Memory B cell (primary cell): ENCODE results near the gene AKAP8L.

Experiments used
- ATAC-seq: fragments of 150-1000 bp; cut with Tn5 transposase; 2 replicates; pipeline ENCODE4 v1.10.0; 2021; ENCODE audit warnings: low read depth, mild to moderate bottlenecking, moderate library complexity
- DNase-seq, 2 donors: peaks; one replicate each; pipeline ENCODE4 v3.0.0; 2022; ENCODE audit warnings: low spot score in 2 of 2
- H3K27ac Mint-ChIP-seq: one replicate; pipeline ENCODE4 v1.8.0; 2022; ENCODE audit warnings: mild to moderate bottlenecking, moderate library complexity, mixed read lengths
- H3K27me3 Mint-ChIP-seq: one replicate; pipeline ENCODE4 v1.8.0; 2022; ENCODE audit warnings: mixed read lengths
- H3K36me3 Mint-ChIP-seq: one replicate; pipeline ENCODE4 v1.8.0; 2022; ENCODE audit warnings: mild to moderate bottlenecking, mixed read lengths
- H3K4me1 Mint-ChIP-seq: one replicate; pipeline ENCODE4 v1.8.0; 2022; ENCODE audit warnings: mixed read lengths
- H3K4me3 Mint-ChIP-seq: one replicate; pipeline ENCODE4 v1.8.0; 2022; ENCODE audit warnings: mild to moderate bottlenecking, moderate library complexity, mixed read lengths
- H3K9me3 Mint-ChIP-seq: one replicate; pipeline ENCODE4 v1.8.0; 2022; ENCODE audit warnings: mixed read lengths

AKAP8L gene

GRCh38 chr19:15453906-15454860 is 35.4 kb upstream of the AKAP8L start:
- no peak for DNase-seq
- ATAC-seq, result no peak
- no peaks in the 10 kb centered on the region for H3K27me3 Mint-ChIP-seq
- no peak overlapping the region for H3K27ac Mint-ChIP-seq
- no peak overlapping the region for H3K4me3 Mint-ChIP-seq
- H3K9me3 Mint-ChIP-seq, result no peaks in the 10 kb centered on the region
- peaks cover 25% of the 10 kb centered on the region for H3K36me3 Mint-ChIP-seq
- peaks cover 11% of the 10 kb centered on the region for H3K4me1 Mint-ChIP-seq

GRCh38 chr19:15453091-15453578 is 34.3 kb upstream of the AKAP8L start:
- no peak for ATAC-seq
- Mint-ChIP-seq H3K27me3 (no peaks in the 10 kb centered on the region), H3K4me1 (peaks cover 18% of the 10 kb centered on the region), H3K36me3 (peaks cover 25% of the 10 kb centered on the region), H3K27ac (no peak overlapping the region), H3K4me3 (no peak overlapping the region), H3K9me3 (no peaks in the 10 kb centered on the region)
- DNase-seq, result no peak

- H3K36me3 Mint-ChIP-seq, result peaks cover 21% of the 10 kb centered on the region
- no peak overlapping the region for H3K4me3 Mint-ChIP-seq
- H3K27me3 Mint-ChIP-seq, result no peaks in the 10 kb centered on the region
- H3K27ac Mint-ChIP-seq, result no peak overlapping the region
- H3K9me3 Mint-ChIP-seq, result no peaks in the 10 kb centered on the region
- ATAC-seq, result no peak
- peaks cover 19% of the 10 kb centered on the region for H3K4me1 Mint-ChIP-seq
- no peak for DNase-seq
Measured at GRCh38 chr19:15452111-15453047, 33.6 kb upstream of the AKAP8L start.

GRCh38 chr19:15450528-15450890 is 31.7 kb upstream of the AKAP8L start:
- H3K4me3 Mint-ChIP-seq, result peak overlapping the region; percentile 82
- H3K9me3 Mint-ChIP-seq, result no peaks in the 10 kb centered on the region
- DNase-seq (no peak), ATAC-seq (no peak)
- H3K27me3 Mint-ChIP-seq, result no peaks in the 10 kb centered on the region
- H3K4me1 Mint-ChIP-seq, result peaks cover 22% of the 10 kb centered on the region
- H3K36me3 Mint-ChIP-seq, result peaks cover 21% of the 10 kb centered on the region
- peak overlapping the region; percentile 86 for H3K27ac Mint-ChIP-seq

- DNase-seq (peak; percentile 84 to 90), ATAC-seq (peak; percentile 84)
- Mint-ChIP-seq H3K4me1 (peaks cover 22% of the 10 kb centered on the region), H3K4me3 (peak within 1 kb of the TSS; percentile 82), H3K9me3 (no peaks in the 10 kb centered on the region), H3K36me3 (peaks cover 16% of the 10 kb centered on the region), H3K27ac (peak within 1 kb of the TSS; percentile 86), H3K27me3 (no peaks in the 10 kb centered on the region)
Measured at GRCh38 chr19:15449620-15450527, 31.1 kb upstream of the AKAP8L start, which contains the start of gene WIZ. Gene WIZ, minus strand, starts transcription at chr19:15449956. Its CDS starts 1,649 bp downstream, at chr19:15448307.

- H3K27me3 Mint-ChIP-seq, result no peaks in the 10 kb centered on the region
- peak; percentile 7 for ATAC-seq
- H3K4me1 Mint-ChIP-seq, result peaks cover 21% of the 10 kb centered on the region
- H3K4me3 Mint-ChIP-seq, result peak overlapping the region; percentile 77
- no peaks in the 10 kb centered on the region for H3K9me3 Mint-ChIP-seq
- H3K27ac Mint-ChIP-seq, result peak overlapping the region; percentile 82
- peak in 1 of 2 donors; percentile 34 for DNase-seq
- H3K36me3 Mint-ChIP-seq, result peaks cover 14% of the 10 kb centered on the region
Measured at GRCh38 chr19:15448778-15449619, 30.2 kb upstream of the AKAP8L start.

GRCh38 chr19:15448044-15448777 is 29.4 kb upstream of the AKAP8L start:
- Mint-ChIP-seq H3K27me3 (no peaks in the 10 kb centered on the region), H3K4me1 (peaks cover 18% of the 10 kb centered on the region), H3K9me3 (no peaks in the 10 kb centered on the region), H3K27ac (peak overlapping the region; percentile 82), H3K36me3 (peaks cover 7% of the 10 kb centered on the region), H3K4me3 (peak overlapping the region; percentile 77)
- DNase-seq, result no peak
- no peak for ATAC-seq

GRCh38 chr19:15447057-15447456 is 28.3 kb upstream of the AKAP8L start:
- ATAC-seq (no peak), DNase-seq (no peak)
- H3K4me1 Mint-ChIP-seq, result peaks cover 18% of the 10 kb centered on the region
- H3K36me3 Mint-ChIP-seq, result peaks cover 2% of the 10 kb centered on the region
- no peaks in the 10 kb centered on the region for H3K27me3 Mint-ChIP-seq
- no peak overlapping the region for H3K4me3 Mint-ChIP-seq
- no peaks in the 10 kb centered on the region for H3K9me3 Mint-ChIP-seq
- H3K27ac Mint-ChIP-seq, result peak overlapping the region; percentile 8

- no peaks in the 10 kb centered on the region for H3K36me3 Mint-ChIP-seq
- H3K4me1 Mint-ChIP-seq, result peaks cover 18% of the 10 kb centered on the region
- no peak overlapping the region for H3K4me3 Mint-ChIP-seq
- H3K9me3 Mint-ChIP-seq, result no peaks in the 10 kb centered on the region
- ATAC-seq (no peak), DNase-seq (no peak)
- H3K27me3 Mint-ChIP-seq, result no peaks in the 10 kb centered on the region
- no peak overlapping the region for H3K27ac Mint-ChIP-seq
Measured at GRCh38 chr19:15445807-15446376, 27.1 kb upstream of the AKAP8L start.

- no peaks in the 10 kb centered on the region for H3K36me3 Mint-ChIP-seq
- H3K27ac Mint-ChIP-seq, result no peak overlapping the region
- ATAC-seq (no peak), DNase-seq (no peak)
- no peaks in the 10 kb centered on the region for H3K27me3 Mint-ChIP-seq
- no peak overlapping the region for H3K4me3 Mint-ChIP-seq
- no peaks in the 10 kb centered on the region for H3K9me3 Mint-ChIP-seq
- peaks cover 12% of the 10 kb centered on the region for H3K4me1 Mint-ChIP-seq
Measured at GRCh38 chr19:15445227-15445605, 26.4 kb upstream of the AKAP8L start.

GRCh38 chr19:15444505-15445226 is 25.9 kb upstream of the AKAP8L start:
- Mint-ChIP-seq H3K4me1 (peaks cover 11% of the 10 kb centered on the region), H3K27ac (no peak overlapping the region), H3K27me3 (no peaks in the 10 kb centered on the region), H3K9me3 (no peaks in the 10 kb centered on the region), H3K4me3 (no peak overlapping the region), H3K36me3 (no peaks in the 10 kb centered on the region)
- ATAC-seq (no peak), DNase-seq (no peak)
